GM15510 (cell line): ENCODE results near the gene PEBP1.

Source experiments
- POLR2A ChIP-seq: IDR thresholded peaks from 3 replicates; pipeline ENCODE4 v1.6.1; 2011; ENCODE audit warnings: borderline replicate concordance; ENCODE audit not compliant: insufficient read length; ENCODE audit errors: extremely low read depth

The PEBP1 gene

DNA sequence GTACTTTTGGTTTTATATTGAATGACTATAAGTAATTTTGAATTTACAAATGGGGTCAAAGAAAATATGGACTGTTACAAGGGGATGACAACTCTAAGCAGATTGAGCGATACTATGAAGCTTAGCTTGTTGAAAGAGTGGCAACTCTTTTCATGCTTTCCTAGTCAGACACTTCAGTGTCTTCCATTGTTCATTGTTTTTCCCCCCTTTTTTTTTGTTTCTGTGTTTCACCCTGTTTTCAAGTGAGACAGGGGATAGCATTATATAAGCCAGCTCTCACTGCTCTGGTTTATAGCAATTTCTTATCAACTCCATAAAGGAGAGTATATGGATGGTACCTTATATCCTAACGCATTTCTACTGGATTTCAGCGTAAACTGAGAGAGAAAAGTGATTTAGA is 24.6 kb downstream of the PEBP1 start:
- TF ChIP-seq POLR2A = no peak

DNA sequence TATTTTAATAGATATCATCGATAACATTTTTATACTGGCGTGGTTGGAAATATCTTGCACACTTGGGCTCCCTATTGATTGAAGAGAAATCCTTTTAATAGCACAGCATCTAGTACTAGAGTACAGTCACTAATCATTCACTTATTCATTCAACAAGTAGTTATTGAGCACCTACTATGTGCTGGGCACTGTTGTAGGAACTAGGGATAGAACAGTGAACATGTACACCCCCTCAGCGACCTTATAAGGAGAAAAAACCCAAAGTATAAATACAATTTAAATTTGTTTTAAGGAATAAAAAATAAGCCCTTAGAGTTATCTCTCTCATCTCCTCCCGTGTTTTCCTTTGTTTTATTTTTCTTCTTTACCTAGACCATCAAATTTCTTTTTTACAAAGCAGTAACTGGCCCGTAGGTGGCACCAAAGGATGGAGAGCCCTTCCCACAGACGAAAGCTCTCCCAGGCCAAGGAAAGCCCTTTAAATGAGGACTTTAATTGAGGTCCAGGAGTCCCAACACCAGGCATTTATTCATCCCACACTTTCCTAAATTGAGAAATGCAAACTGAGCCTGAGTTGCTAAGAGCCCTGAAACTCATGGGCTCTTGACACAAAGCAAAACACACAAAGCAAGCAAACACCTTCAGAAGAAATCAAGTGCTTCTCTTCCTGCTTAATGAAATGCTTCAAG is 29.0 kb downstream of the PEBP1 start:
- TF ChIP-seq POLR2A = no peak

DNA sequence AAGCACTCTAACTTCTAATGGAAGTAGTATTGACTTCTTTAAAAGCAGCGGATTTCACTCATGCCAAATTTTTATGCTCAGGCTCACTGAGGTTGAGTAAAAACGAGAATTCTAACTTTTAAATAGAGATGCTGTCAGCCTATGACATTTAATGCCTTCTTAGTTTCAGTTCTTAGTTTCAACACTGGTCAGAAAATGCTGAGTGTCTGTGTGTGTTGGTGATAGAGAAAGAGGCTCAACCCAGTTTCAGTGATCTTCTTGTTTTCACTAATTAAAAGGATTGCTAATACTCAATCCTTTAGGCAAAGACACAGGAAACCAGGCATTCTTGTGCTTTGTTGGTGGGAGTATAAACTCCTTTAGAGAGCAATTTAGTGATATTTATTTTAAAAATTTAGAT is 31.0 kb downstream of the PEBP1 start:
- no peak for TF ChIP-seq POLR2A

DNA sequence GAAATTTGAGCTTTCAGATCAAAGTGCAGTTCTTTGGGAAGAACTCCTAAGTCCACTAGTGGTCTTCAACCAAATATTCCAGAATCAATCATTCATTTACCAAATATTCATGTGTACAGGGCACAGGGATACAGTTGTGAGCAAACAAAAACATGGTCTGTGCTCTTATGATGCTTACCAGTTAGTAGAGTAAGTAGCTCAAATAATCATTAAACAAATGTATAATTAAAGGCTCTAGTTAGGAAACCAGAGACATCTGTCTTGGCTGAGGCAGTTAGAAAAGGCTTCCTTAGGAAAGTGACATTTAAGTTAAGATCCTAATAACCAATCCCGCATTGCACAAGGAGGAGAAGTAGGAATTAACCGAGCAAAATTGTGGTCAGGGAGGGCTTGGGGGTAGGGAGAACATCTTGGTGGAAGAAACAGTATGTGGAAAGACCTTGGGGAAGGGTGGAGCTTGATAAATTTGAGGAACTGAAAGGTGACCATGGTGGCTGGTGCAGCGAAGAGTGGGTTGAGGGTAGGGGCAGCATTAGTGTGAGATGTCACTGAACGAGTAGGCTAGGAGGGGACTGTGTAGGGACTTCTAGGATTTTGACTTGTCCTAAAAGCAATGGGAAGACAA is 40.0 kb downstream of the PEBP1 start:
- no peak for TF ChIP-seq POLR2A

DNA sequence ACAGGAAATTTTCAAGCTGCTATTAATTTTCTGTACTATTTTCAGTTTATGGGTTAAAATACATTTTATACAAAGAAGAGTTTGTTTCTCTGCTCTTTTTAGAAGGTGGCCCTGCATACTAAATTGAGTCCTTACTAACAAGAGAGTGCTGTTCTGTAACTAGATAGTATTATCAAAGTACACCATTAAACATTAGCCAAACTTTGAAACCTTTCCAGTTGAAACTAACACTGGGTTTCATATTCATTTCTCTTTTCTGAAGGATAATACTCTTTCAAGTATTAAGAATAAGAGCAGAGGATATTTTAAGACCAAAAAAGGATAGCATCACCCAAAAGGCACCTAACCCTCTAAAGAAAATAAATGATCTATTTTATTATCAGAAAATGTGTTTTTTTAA is 47.2 kb downstream of the PEBP1 start:
- no peak for TF ChIP-seq POLR2A

DNA sequence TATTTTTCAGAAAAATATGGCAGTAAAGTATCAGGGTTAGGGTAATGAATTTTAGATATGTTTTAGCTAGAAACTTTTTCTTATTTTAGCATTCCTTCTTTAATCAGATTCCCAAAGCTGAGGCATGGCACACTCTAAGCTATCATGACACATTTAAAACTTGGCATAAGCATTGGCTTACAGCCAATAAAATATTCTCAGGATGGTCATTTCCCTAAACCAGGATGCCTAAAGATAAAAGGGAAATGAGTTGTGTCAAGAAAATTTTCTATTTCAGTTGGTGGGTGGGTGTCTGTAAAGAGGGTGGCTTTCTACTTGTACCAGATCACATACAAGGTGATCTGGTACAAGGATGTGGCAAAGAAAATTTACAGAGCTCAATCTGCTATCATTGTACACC is 47.8 kb downstream of the PEBP1 start:
- TF ChIP-seq POLR2A = no peak

DNA sequence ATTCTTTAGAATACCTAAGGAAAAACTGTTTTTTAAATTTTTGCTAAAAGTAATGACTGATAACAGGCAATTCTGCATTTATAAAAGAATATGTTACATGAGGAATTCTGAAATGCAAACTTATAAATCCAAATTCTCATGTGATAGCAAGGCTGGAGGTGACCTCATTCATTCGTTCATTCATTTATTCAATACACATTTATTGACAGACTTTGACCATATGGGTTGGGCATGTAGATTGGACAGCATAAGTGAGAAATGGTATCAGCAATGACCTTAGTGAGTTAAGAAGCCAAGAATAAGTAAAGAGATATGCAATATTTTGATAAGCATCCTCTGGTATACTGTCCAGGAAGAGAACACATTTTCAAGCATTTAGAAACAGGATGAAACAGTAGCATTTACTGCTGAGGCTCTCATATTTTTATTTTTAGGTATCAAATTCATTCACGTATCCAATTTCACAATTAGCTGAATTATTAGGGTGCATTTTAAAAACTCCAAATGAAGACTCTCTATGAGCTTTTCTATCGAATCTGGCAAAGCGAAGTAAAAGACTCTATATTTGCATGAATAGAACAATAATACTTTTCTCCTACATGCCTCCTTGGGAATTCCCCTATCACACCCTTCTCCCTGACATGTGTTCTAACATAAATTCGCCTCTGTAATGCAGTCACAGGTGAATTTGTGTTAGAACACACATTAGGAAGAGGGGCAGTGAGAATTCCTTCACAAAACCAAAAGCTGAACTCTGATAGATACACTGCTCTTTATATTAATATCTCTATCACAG is 49.9 kb downstream of the PEBP1 start:
- TF ChIP-seq POLR2A = no peak

DNA sequence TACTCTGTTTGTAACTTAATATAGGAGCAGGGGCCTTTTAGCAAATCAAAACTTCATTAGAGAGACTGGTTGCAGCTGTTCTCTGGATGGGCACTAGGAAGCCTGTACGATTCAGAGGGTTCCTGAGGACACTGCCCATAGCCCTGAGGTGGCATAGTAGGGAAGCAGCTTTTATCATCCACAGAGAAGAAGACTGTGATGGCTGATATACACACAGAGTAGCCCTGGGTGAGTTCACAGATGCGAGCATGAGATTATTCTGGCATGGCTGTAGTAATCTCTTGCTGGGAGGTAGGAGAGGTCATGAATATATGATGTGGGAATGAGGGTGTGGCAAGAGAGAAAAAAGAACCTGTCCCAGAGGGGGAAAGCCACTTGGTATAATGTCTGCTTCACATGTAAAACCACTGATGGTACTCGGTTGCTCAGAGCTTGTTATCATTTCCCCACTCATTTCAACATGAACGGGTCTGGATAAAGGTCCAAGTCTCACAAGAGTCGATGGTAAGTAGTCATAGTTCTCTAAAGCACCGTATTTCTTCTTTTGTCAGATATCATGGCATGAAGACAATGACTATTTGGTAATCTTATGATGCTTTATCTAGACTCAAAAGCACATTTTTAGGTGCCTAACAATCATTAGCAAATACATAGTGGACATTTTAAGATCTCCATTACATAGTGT is 52.0 kb downstream of the PEBP1 start:
- no peak for TF ChIP-seq POLR2A

DNA sequence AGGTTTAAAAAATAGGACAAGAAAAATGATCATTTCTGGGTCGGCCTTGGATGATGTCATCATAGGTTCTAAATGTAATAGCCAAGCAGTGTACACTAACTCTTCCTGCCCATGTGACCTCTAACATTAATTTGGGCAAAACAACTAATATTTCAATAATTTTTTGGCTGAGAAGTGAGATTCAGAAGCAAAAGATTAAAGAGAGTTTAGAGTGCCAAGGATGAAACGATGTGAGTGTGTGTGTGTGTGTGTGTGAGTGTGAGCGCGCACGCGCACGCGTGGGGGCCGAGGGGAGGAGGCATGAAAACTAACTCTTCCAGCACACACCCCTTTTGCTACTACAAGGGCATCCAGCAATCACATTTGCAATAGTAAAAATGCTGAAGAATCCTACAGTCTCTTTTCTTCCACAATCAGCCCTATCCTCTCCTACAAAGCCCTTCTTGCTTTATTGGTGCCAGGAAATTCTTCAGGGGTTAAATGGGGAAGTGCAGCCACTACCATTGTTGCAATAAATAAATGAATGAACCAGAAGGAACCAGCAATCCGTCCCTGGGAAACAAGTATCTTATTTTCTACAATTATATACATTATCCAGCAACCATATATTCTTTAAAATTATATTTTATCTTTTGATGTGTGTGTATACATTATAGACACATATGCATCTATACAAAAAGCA is 52.9 kb downstream of the PEBP1 start:
- TF ChIP-seq POLR2A = no peak

DNA sequence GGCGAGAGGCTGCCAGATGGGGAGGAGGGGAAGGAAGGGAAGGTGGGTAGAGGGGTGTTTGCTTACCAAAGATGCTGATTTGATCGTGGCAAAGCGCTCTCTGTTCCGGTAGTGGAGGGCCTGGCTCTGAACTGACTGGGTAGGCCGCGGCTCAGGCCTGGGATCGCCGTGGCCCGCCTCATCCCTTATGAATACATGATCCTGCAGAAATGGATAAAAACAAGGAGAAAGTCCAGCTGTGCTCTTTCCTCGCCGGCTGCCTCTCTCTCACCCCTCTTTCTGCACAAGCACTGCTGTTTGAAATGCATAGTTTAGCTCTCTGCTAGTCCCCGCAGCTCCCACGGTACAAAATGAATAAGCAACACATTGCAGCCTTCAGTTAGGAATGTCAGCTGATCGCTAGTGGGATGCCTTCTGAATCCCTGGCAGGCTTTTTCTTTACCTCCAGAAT is 53.8 kb downstream of the PEBP1 start:
- no peak for TF ChIP-seq POLR2A

DNA sequence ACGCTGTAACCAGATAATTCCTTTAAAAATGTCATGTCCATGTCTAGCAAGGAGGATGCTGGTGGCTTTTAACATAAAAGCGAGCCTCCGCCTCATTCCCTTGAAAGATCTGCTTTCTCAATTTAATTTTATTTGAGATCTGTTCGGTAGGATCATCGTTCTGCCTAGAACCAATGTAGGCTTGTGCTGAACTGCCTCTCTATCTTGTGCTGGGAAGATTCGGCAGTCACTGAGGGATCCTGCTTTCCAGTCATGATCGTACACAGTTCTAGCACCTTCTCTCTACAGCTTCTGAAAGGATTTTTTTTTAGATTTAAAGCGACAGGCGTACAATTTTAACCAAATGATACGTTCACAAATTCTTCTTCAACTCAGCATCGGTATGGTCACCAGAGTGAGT is 54.3 kb downstream of the PEBP1 start:
- no peak for TF ChIP-seq POLR2A

DNA sequence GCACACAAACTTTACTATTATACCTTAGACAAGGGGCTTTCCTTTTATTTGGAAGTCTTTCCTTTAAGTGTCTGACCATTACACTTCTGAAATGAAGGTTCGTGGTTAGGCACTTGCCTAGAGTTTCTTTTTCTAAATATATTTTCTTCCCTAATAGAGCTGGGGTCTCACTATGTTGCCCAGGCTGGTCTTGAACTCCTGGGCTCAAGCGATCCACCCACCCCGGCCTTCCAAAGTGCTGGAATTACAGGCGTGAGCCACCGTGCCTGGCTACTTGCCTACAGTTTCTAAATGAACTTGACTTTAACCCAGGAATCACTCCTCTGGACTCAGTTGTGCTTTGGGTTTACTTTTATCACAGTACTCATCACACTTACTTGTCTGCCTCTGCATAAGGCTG is 57.6 kb downstream of the PEBP1 start:
- TF ChIP-seq POLR2A = no peak

DNA sequence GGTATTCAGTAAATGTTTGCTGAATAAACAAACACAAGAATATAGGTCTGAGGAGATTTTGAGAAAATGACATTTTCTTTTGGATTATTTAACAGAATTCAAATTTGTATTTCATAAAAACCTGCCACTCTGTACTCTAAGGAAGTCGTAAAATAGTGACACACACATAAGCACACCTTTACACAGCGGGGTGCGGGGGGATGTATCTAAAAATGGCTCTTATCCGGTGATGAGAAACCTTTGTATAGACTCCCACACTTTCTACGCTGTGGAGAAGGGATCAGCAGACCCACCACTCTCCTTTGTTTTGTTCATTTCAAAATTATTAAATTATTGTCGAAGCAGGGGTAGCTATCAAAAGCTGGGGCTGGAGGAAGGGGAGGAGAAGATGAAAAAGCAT is 58.0 kb downstream of the PEBP1 start:
- TF ChIP-seq POLR2A = no peak
